ENCODE data around the gene UNC13B.

The UNC13B gene

DNA sequence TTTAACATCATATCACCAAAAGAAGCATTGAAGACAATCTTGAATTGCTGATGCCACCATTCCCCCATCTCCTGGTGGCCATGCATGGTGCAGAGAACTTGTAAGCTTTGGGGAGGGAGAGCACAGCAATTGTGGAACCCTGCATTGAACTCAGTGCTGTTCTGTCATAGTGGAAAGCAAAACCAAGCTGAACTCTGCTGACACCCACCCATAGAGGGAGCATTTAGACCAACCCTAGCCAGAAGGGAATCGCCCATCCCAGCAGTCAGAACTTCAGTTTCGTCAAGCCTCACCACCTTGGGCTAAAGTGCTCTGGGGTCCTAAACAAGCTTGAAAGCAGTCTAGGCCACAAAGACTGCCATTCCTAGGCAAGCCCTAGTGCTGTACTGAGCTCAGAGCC is 290.7 kb downstream of the UNC13B start:
- no peak for DNase-seq

DNA sequence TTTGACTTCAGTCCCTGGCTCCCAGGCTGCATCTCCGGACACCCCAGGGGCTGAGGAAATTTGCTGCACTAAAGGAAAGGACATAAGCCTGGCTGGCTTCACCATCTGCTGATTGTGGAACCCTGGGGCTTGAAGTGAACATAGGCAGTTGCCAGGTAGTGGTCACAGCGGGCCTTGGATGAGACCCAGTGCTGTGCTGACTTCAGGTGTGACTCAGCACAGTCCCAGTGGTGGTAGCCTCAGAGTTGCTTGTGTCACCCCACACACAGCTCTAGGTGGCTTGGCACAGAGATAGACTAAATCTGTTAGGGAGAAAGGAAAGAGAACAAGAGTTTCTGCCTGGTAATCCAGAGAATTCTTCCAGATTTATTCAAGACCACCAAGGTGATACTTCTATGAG is 292.0 kb downstream of the UNC13B start:
- DNase-seq, result no peak
